ENCODE results near the gene PRKACA.

The PRKACA gene

DNA sequence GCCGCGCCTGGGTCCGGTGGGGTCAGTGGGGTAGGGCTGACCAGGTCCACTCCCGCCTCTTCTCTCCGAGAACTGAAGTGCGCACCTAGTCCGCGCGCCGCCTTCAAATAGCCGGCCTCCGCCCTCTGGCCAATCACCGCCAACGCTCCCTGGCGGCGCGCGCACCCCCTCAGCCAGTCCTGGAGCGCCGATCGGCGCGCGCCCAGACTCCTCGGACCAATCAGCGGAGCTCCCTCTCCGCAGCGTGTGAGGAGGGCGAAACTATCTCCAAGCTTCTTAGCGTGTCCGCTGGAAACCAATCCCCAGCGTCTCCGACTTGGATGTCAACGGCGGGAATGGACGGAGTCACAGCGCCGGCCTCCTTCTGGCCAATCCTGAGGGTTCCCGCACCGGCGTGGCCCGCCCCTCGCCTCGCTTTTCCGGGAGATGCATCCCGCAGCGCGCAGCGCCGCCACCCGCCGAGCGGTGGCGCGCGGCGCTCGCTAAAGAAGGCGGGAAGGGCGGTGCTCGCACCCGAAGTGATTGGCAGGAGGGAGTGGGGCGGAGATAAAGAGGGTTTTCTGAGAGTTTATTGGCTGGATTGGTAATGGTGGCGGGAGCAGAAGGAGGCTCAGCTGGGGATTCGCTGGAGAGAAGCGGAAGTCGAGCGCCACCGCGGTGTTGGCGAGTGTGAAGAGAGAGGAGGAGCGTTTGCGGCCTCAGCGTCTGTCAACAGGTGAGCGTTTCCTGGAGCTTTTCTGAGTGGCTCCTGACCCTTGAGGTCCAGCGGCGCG is 19.1 kb upstream of the PRKACA start, which contains the start of gene ASF1B (continued):
- TF ChIP-seq REST (tag by site-specific recombination; IDR thresholded peaks at IDR 0.05): no peak
- TF ChIP-seq, protein P1, sequence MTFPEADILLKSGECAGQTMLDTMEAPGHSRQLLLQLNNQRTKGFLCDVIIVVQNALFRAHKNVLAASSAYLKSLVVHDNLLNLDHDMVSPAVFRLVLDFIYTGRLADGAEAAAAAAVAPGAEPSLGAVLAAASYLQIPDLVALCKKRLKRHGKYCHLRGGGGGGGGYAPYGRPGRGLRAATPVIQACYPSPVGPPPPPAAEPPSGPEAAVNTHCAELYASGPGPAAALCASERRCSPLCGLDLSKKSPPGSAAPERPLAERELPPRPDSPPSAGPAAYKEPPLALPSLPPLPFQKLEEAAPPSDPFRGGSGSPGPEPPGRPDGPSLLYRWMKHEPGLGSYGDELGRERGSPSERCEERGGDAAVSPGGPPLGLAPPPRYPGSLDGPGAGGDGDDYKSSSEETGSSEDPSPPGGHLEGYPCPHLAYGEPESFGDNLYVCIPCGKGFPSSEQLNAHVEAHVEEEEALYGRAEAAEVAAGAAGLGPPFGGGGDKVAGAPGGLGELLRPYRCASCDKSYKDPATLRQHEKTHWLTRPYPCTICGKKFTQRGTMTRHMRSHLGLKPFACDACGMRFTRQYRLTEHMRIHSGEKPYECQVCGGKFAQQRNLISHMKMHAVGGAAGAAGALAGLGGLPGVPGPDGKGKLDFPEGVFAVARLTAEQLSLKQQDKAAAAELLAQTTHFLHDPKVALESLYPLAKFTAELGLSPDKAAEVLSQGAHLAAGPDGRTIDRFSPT (tag by site-specific recombination; IDR thresholded peaks at IDR 0.05): no peak
- TF ChIP-seq ZEB2 (tag by site-specific recombination; IDR thresholded peaks at IDR 0.05): peak; percentile 89
- TF ChIP-seq ZNF639 (tag by site-specific recombination; IDR thresholded peaks at IDR 0.05): no peak; the same call in 1 of the 2 replicates
- TF ChIP-seq RBAK (tag by site-specific recombination; IDR thresholded peaks at IDR 0.05): no peak
- no peak for TF ChIP-seq ZNF792 (tag by site-specific recombination; IDR thresholded peaks at IDR 0.05)
- TF ChIP-seq ZNF362 (tag by site-specific recombination; IDR thresholded peaks at IDR 0.05): no peak
- peak; percentile 83 for TF ChIP-seq ZFHX2 (tag by site-specific recombination; conservative IDR thresholded peaks at IDR 0.05)
- no peak for TF ChIP-seq ZNF707 (tag by site-specific recombination; IDR thresholded peaks at IDR 0.05)
- no peak for TF ChIP-seq ZNF670 (tag by site-specific recombination; IDR thresholded peaks at IDR 0.05; ENCODE audit: low read depth)
- TF ChIP-seq KLF16 (tag by site-specific recombination; IDR thresholded peaks at IDR 0.05): no peak
- TF ChIP-seq WT1 (tag by site-specific recombination; IDR thresholded peaks at IDR 0.05): no peak
- no peak for TF ChIP-seq ZNF610 (tag by site-specific recombination; IDR thresholded peaks at IDR 0.05; ENCODE audit: borderline replicate concordance)
- TF ChIP-seq INSM2 (tag by site-specific recombination; IDR thresholded peaks at IDR 0.05): peak; percentile 28; the same call in 1 of the 2 replicates
- peak; percentile 30; the same call in 1 of the 2 replicates for TF ChIP-seq OSR2 (tag by site-specific recombination; IDR thresholded peaks at IDR 0.05)
- TF ChIP-seq ZNF548 (tag by site-specific recombination; IDR thresholded peaks at IDR 0.05): no peak
- no peak for TF ChIP-seq ZNF426 (tag by site-specific recombination; IDR thresholded peaks at IDR 0.05)
- TF ChIP-seq ZNF2 (tag by site-specific recombination; IDR thresholded peaks at IDR 0.05): no peak
- no peak for TF ChIP-seq ZNF837 (tag by site-specific recombination; IDR thresholded peaks at IDR 0.05)
- TF ChIP-seq SCRT1 (tag by site-specific recombination; IDR thresholded peaks at IDR 0.05; ENCODE audit: borderline replicate concordance): peak; percentile 97; the same call in 1 of the 2 replicates
- 0 out of 2 replicates have a peak, but pooled peaks have one; percentile 37 for TF ChIP-seq ZNF600 (tag by site-specific recombination; IDR thresholded peaks at IDR 0.05)
- TF ChIP-seq ZNF24 (tag by site-specific recombination; IDR thresholded peaks at IDR 0.05): no peak; the same call in 1 of the 2 replicates
- 0 out of 2 replicates have a peak, but pooled peaks have one; percentile 3 for TF ChIP-seq ZFP69B (tag by site-specific recombination; IDR thresholded peaks at IDR 0.05)
- TF ChIP-seq ZNF555 (tag by site-specific recombination; conservative IDR thresholded peaks at IDR 0.05): no peak
- TF ChIP-seq ZNF19 (tag by site-specific recombination; IDR thresholded peaks at IDR 0.05; ENCODE audit: low read depth): no peak
- no peak for TF ChIP-seq ZFP41 (tag by site-specific recombination; IDR thresholded peaks at IDR 0.05; ENCODE audit: borderline replicate concordance)
- no peak for TF ChIP-seq GFI1B (tag by site-specific recombination; IDR thresholded peaks at IDR 0.05)
- TF ChIP-seq, protein P2, sequence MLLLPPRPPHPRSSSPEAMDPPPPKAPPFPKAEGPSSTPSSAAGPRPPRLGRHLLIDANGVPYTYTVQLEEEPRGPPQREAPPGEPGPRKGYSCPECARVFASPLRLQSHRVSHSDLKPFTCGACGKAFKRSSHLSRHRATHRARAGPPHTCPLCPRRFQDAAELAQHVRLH (tag by site-specific recombination; IDR thresholded peaks at IDR 0.05): peak; percentile 91

Measured in HEK293 (cell line).